Measurements from ENCODE around the gene VSX1.
A peak's percentile ranks its signal among the peaks of the same experiment; 100 is the strongest.

Gene VSX1

DNA sequence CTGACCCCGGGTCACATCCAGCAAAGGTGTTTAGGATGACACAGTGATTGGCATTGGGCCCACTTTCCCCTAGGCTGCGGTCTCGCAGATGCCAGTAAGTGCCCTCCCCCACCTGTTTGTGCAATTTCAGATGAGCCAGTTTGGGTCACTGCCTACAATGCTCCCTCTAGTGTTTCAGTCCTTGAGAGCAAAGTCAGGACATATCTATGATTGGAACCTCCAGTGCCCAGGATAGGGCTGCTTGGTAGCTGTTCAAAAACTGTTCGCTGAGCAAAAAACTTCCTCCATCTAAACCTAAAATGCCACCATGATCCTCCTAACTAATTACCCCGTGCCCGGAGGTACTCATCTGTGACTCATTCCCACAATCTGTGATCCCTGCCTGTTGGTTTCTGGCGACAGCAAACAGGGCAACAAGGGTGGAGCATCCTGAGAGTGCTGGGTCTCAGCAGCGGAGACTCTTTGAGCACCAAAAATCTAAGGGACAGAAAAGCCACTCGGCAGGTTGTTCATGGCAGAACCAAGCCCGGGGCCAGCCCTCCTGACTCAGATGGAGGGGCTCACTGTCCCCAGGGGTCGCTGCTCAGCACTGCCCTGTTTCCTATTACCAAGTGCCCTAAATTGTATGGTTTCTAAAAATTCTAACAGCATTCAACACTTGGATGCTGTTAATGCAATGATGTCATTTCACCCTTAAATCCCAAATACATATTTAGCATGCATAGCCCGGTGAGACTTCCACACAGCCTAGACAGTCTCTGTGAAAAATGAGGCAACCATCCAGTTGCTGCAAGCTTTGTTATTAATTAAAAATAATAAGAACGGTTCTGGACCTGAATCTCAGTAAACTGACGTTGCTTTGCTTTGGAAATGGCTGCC lies 5.0 kb downstream of the VSX1 start (continued):
- TF ChIP-seq ZNF292 (tag by site-specific recombination; IDR thresholded peaks at IDR 0.05; ENCODE audit: borderline replicate concordance, low read depth) (no peak), ZNF785 (tag by site-specific recombination; IDR thresholded peaks at IDR 0.05) (no peak), SP3 (tag by site-specific recombination; IDR thresholded peaks at IDR 0.05) (no peak), ZNF138 (tag by site-specific recombination; IDR thresholded peaks at IDR 0.05; ENCODE audit: borderline replicate concordance) (no peak), ZNF654 (tag by site-specific recombination; IDR thresholded peaks at IDR 0.05; ENCODE audit: low read depth) (0 out of 2 replicates have a peak, but pooled peaks have one; percentile 1), HIC1 (tag by site-specific recombination; IDR thresholded peaks at IDR 0.05) (0 out of 2 replicates have a peak, but pooled peaks have one; percentile 22), FEZF1 (tag by site-specific recombination; IDR thresholded peaks at IDR 0.05) (no peak), HOXA7 (CRISPR knock-in tag; IDR thresholded peaks at IDR 0.05; ENCODE audit: borderline replicate concordance) (no peak), MZF1 (tag by site-specific recombination; IDR thresholded peaks at IDR 0.05; ENCODE audit: borderline replicate concordance) (peak; percentile 79; the same call in 1 of the 2 replicates), SCRT1 (tag by site-specific recombination; IDR thresholded peaks at IDR 0.05; ENCODE audit: borderline replicate concordance) (peak; percentile 64; the same call in 1 of the 2 replicates), ZEB2 (tag by site-specific recombination; IDR thresholded peaks at IDR 0.05) (peak; percentile 22)
- TF ChIP-seq, protein P1, sequence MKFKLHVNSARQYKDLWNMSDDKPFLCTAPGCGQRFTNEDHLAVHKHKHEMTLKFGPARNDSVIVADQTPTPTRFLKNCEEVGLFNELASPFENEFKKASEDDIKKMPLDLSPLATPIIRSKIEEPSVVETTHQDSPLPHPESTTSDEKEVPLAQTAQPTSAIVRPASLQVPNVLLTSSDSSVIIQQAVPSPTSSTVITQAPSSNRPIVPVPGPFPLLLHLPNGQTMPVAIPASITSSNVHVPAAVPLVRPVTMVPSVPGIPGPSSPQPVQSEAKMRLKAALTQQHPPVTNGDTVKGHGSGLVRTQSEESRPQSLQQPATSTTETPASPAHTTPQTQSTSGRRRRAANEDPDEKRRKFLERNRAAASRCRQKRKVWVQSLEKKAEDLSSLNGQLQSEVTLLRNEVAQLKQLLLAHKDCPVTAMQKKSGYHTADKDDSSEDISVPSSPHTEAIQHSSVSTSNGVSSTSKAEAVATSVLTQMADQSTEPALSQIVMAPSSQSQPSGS (tag by site-specific recombination; IDR thresholded peaks at IDR 0.05; ENCODE audit: low read depth) = peak; percentile 79
- TF ChIP-seq, protein P2, sequence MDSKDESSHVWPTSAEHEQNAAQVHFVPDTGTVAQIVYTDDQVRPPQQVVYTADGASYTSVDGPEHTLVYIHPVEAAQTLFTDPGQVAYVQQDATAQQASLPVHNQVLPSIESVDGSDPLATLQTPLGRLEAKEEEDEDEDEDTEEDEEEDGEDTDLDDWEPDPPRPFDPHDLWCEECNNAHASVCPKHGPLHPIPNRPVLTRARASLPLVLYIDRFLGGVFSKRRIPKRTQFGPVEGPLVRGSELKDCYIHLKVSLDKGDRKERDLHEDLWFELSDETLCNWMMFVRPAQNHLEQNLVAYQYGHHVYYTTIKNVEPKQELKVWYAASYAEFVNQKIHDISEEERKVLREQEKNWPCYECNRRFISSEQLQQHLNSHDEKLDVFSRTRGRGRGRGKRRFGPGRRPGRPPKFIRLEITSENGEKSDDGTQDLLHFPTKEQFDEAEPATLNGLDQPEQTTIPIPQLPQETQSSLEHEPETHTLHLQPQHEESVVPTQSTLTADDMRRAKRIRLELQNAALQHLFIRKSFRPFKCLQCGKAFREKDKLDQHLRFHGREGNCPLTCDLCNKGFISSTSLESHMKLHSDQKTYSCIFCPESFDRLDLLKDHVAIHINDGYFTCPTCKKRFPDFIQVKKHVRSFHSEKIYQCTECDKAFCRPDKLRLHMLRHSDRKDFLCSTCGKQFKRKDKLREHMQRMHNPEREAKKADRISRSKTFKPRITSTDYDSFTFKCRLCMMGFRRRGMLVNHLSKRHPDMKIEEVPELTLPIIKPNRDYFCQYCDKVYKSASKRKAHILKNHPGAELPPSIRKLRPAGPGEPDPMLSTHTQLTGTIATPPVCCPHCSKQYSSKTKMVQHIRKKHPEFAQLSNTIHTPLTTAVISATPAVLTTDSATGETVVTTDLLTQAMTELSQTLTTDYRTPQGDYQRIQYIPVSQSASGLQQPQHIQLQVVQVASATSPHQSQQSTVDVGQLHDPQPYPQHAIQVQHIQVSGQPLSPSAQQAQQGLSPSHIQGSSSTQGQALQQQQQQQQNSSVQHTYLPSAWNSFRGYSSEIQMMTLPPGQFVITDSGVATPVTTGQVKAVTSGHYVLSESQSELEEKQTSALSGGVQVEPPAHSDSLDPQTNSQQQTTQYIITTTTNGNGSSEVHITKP (tag by site-specific recombination; IDR thresholded peaks at IDR 0.05) = peak; percentile 54

DNA sequence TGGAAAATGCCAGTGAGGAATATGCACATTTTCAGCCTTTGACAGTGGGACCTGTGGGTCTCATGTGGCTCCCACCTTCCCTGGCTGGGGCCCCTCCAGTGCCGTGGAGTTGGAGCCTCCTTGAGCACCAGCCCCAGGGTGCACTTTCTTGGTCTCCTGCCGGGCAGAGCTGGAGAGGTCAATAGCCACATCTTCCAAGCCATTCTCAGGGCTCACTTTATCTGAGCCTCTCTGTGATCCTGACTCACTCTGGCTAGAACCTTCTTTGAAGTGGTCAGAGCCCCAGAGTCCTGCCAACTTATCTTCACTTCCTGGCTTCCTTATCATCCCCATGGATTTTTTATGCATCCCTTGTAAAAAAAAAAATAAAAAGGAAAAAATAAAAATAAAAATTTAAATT lies 5.7 kb downstream of the VSX1 start:
- Histone ChIP-seq H3K4me1 (ENCODE audit: control insufficient read depth, insufficient read depth, low read length) (peaks cover 5% of the 10 kb centered on the region; the same call in 1 of the 2 replicates), H3K4me3 (ENCODE audit: low read depth, low read length) (no peak overlapping the region), H3K27ac (ENCODE audit: extremely low read depth, low read depth, low read length) (no peak overlapping the region), H3K9me3 (ENCODE audit: control insufficient read depth, insufficient read depth, low read depth, low read length) (no peaks in the 10 kb centered on the region), H3K36me3 (ENCODE audit: control insufficient read depth in 2 of 2, insufficient read depth in 1 of 2, low read length in 2 of 2) (no peaks in the 10 kb centered on the region)
- ChIA-PET CTCF (interaction anchor here (1.2 to 1.5 kb wide), 2 partner anchors 12 to 29 kb away, joined by 3 to 8 read pairs; no protein-coding TSS in a partner anchor), POLR2A (no interaction called here)
- TF ChIP-seq ZBTB20 (tag by site-specific recombination; IDR thresholded peaks at IDR 0.05) = no peak

- ChIA-PET CTCF (interaction anchor here (1.0 to 1.4 kb wide), 2 partner anchors 10 to 49 kb away, joined by 3 read pairs; no protein-coding TSS in a partner anchor), POLR2A (no interaction called here)
- no peak overlapping the region for H3K27ac ChIP-seq (ENCODE audit: extremely low read depth, low read depth, low read length)
- peaks cover 5% of the 10 kb centered on the region; the same call in 1 of the 2 replicates for H3K4me1 ChIP-seq (ENCODE audit: control insufficient read depth, insufficient read depth, low read length)
- H3K36me3 ChIP-seq (ENCODE audit: control insufficient read depth in 2 of 2, insufficient read depth in 1 of 2, low read length in 2 of 2) = no peaks in the 10 kb centered on the region
- H3K9me3 ChIP-seq (ENCODE audit: control insufficient read depth, insufficient read depth, low read depth, low read length) = no peaks in the 10 kb centered on the region
- TF ChIP-seq WT1 (tag by site-specific recombination; IDR thresholded peaks at IDR 0.05) (no peak), KLF8 (tag by site-specific recombination; IDR thresholded peaks at IDR 0.05) (no peak), ZNF837 (tag by site-specific recombination; IDR thresholded peaks at IDR 0.05) (no peak), ZNF2 (tag by site-specific recombination; IDR thresholded peaks at IDR 0.05) (no peak)
- no peak overlapping the region for H3K4me3 ChIP-seq (ENCODE audit: low read depth, low read length)
Measured at GRCh38 chr20:25073544-25073943, 8.4 kb downstream of the VSX1 start.

All from HEK293 (cell line).